DOHH2 (cell line): ENCODE measurements around the gene PDE4B.
"Not testable (repeated sequence)": the region's sequence is repeated elsewhere in the genome, so short reads cannot be mapped to it uniquely, and the experiment has no call there.

Experiments
- H3F3A ChIP-seq: fragments of 200-600 bp; sonication (generic), shearing (Covaris generic); 2 replicates; pipeline ENCODE4 v1.6.0; 2016; ENCODE audit warnings: antibody characterized with exemption, mild to moderate bottlenecking; ENCODE audit not compliant: control insufficient read depth, insufficient read depth
- H3K27ac ChIP-seq: fragments of 200-600 bp; sonication (generic); 2 replicates; pipeline ENCODE4 v1.5.1; 2014; ENCODE audit warnings: low read depth, mild to moderate bottlenecking, low read length, moderate library complexity
- H3K27me3 ChIP-seq: fragments of 200-600 bp; sonication (generic); 2 replicates; pipeline ENCODE4 v1.6.1; 2014; ENCODE audit warnings: mild to moderate bottlenecking, low read length, mixed read lengths; ENCODE audit not compliant: control insufficient read depth
- H3K36me3 ChIP-seq: fragments of 200-600 bp; sonication (generic); 2 replicates; pipeline ENCODE4 v1.6.1; 2014; ENCODE audit warnings: mild to moderate bottlenecking, low read length, moderate library complexity, mixed read lengths; ENCODE audit not compliant: control insufficient read depth
- H3K4me1 ChIP-seq: fragments of 200-600 bp; sonication (generic); 2 replicates; pipeline ENCODE4 v1.6.1; 2014; ENCODE audit warnings: mild to moderate bottlenecking, low read length, mixed read lengths; ENCODE audit not compliant: control insufficient read depth
- H3K4me2 ChIP-seq: fragments of 200-600 bp; sonication (generic); 2 replicates; pipeline ENCODE4 v1.6.0; 2014; ENCODE audit warnings: mild to moderate bottlenecking, low read length, moderate library complexity
- H3K4me3 ChIP-seq: fragments of 200-600 bp; sonication (generic); 2 replicates; pipeline ENCODE4 v1.5.1; 2014; ENCODE audit warnings: mild to moderate bottlenecking, low read length, mixed read lengths
- H3K79me2 ChIP-seq: fragments of 200-600 bp; sonication (generic); 2 replicates; pipeline ENCODE4 v1.6.1; 2014; ENCODE audit warnings: mild to moderate bottlenecking, low read length, mixed read lengths; ENCODE audit not compliant: control insufficient read depth
- H3K9me2 ChIP-seq: fragments of 200-600 bp; sonication (generic); replicated peaks from 2 replicates; pipeline ENCODE4 v1.6.1; 2014; ENCODE audit warnings: mild to moderate bottlenecking, low read length, mixed read lengths; ENCODE audit not compliant: control insufficient read depth
- H3K9me3 ChIP-seq: fragments of 200-600 bp; sonication (generic); 2 replicates; pipeline ENCODE4 v1.6.1; 2014; ENCODE audit warnings: antibody characterized with exemption, low read length, mixed read lengths; ENCODE audit not compliant: control insufficient read depth, insufficient read depth
- H4K20me1 ChIP-seq: fragments of 200-600 bp; sonication (generic); 2 replicates; pipeline ENCODE4 v1.6.0; 2014; ENCODE audit warnings: low read depth, mild to moderate bottlenecking, antibody characterized with exemption, low read length, moderate library complexity; ENCODE audit not compliant: control insufficient read depth, insufficient read depth
- EZH2phosphoT487 ChIP-seq: fragments of 200-600 bp; sonication (generic); IDR thresholded peaks from 2 replicates; pipeline ENCODE4 v1.6.1; 2017; ENCODE audit warnings: borderline replicate concordance, mild to moderate bottlenecking, antibody characterized with exemption, low read length, moderate library complexity, mixed read lengths
- TF ChIP-seq, protein P1 (sequence below): fragments of 200-600 bp; sonication (generic); IDR thresholded peaks from one replicate; pipeline ENCODE4 v1.5.1; 2014; ENCODE audit warnings: antibody characterized with exemption, mild to moderate bottlenecking, low read depth, low read length; ENCODE audit not compliant: poor library complexity, severe bottlenecking

Gene PDE4B

GRCh38 chr1:66316464-66317247 lies 524.0 kb downstream of the PDE4B start:
- Histone ChIP-seq H3K4me3 (no peak overlapping the region), H3F3A (no peaks in the 10 kb centered on the region), H3K4me1 (no peaks in the 10 kb centered on the region), H4K20me1 (no peaks in the 10 kb centered on the region), H3K9me2 (no peaks in the 10 kb centered on the region), H3K36me3 (no peaks in the 10 kb centered on the region), H3K4me2 (no peak overlapping the region), H3K27ac (no peak overlapping the region), H3K9me3 (no peaks in the 10 kb centered on the region), H3K27me3 (no peaks in the 10 kb centered on the region), H3K79me2 (no peaks in the 10 kb centered on the region)
- TF ChIP-seq EZH2phosphoT487 = no peak
- TF ChIP-seq, protein P1, sequence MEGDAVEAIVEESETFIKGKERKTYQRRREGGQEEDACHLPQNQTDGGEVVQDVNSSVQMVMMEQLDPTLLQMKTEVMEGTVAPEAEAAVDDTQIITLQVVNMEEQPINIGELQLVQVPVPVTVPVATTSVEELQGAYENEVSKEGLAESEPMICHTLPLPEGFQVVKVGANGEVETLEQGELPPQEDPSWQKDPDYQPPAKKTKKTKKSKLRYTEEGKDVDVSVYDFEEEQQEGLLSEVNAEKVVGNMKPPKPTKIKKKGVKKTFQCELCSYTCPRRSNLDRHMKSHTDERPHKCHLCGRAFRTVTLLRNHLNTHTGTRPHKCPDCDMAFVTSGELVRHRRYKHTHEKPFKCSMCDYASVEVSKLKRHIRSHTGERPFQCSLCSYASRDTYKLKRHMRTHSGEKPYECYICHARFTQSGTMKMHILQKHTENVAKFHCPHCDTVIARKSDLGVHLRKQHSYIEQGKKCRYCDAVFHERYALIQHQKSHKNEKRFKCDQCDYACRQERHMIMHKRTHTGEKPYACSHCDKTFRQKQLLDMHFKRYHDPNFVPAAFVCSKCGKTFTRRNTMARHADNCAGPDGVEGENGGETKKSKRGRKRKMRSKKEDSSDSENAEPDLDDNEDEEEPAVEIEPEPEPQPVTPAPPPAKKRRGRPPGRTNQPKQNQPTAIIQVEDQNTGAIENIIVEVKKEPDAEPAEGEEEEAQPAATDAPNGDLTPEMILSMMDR = no peak

DNA sequence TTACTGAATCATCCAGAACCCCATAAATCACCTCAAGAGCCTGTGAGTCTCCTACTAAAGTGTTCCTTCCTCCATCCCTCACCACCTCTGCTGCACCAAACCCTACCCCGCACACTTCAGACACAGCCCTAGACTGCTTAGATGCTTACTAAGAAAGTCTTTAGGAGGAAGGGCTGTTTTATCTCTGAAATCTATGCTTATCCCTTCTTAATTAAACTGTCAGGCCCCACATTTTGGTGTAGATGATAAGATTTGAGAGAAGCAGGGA lies 524.5 kb downstream of the PDE4B start:
- Histone ChIP-seq H3K9me3 (no peaks in the 10 kb centered on the region), H3F3A (no peaks in the 10 kb centered on the region), H4K20me1 (no peaks in the 10 kb centered on the region), H3K4me3 (no peak overlapping the region), H3K36me3 (no peaks in the 10 kb centered on the region), H3K4me2 (no peak overlapping the region), H3K79me2 (no peaks in the 10 kb centered on the region), H3K27me3 (no peaks in the 10 kb centered on the region), H3K27ac (no peak overlapping the region), H3K9me2 (no peaks in the 10 kb centered on the region), H3K4me1 (no peaks in the 10 kb centered on the region)
- TF ChIP-seq EZH2phosphoT487 = no peak
- TF ChIP-seq, protein P1 = no peak

- Histone ChIP-seq H3K27me3 (no peaks in the 10 kb centered on the region), H3K79me2 (no peaks in the 10 kb centered on the region), H3K4me1 (no peaks in the 10 kb centered on the region), H3K4me2 (no peak overlapping the region), H3F3A (no peaks in the 10 kb centered on the region), H3K9me3 (no peaks in the 10 kb centered on the region), H3K9me2 (no peaks in the 10 kb centered on the region), H3K36me3 (no peaks in the 10 kb centered on the region), H4K20me1 (no peaks in the 10 kb centered on the region), H3K4me3 (no peak overlapping the region), H3K27ac (no peak overlapping the region)
- TF ChIP-seq, protein P1 = no peak
- TF ChIP-seq EZH2phosphoT487 = no peak
These were observed 527.5 kb downstream of the PDE4B start for GRCh38 chr1:66320231-66320630.

GRCh38 chr1:66322462-66322861 lies 529.8 kb downstream of the PDE4B start:
- H4K20me1 ChIP-seq, H3K9me2 ChIP-seq, H3F3A ChIP-seq, H3K9me3 ChIP-seq, H3K4me3 ChIP-seq, H3K36me3 ChIP-seq, H3K4me2 ChIP-seq, H3K27ac ChIP-seq, H3K4me1 ChIP-seq, H3K79me2 ChIP-seq, H3K27me3 ChIP-seq: not testable (repeated sequence)
